HG03196 (cell line): ENCODE data around the gene PPFIA1.

Experiments
- ATAC-seq: cut with Tn5 transposase; IDR thresholded peaks from one replicate; pipeline ENCODE4 v1.9.1; 2021; ENCODE audit not compliant: unreplicated experiment

PPFIA1 gene

GRCh38 chr11:70296681-70297080 is 26.2 kb downstream of the PPFIA1 start:
- ATAC-seq, result no peak

GRCh38 chr11:70297341-70297740 is 26.9 kb downstream of the PPFIA1 start:
- no peak for ATAC-seq

- ATAC-seq, result no peak
Measured at GRCh38 chr11:70298243-70298915, 27.9 kb downstream of the PPFIA1 start.

DNA sequence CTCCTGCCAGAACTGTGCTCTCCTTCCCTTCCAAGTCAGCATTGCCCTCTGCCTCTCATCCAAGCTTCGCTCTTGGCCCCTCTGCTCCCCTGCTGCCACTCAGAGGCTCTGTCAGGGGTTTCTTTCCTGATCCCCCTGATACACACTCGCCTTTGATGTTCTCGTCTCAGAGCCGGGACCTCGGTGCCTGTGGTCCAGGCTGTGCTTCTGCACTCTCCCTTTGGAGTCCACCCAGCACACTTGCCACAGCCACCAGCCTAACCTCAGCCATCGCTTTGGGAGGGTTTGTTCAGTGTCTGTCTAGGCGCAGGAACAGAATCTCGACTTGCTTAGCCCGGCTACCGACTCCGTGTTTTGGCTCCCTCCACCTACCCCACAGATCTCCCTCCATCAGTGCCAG is 29.1 kb downstream of the PPFIA1 start:
- no peak for ATAC-seq

- no peak for ATAC-seq
Measured at GRCh38 chr11:70301191-70301590, 30.7 kb downstream of the PPFIA1 start.

- ATAC-seq, result no peak
Measured at GRCh38 chr11:70301721-70302418, 31.4 kb downstream of the PPFIA1 start.

DNA sequence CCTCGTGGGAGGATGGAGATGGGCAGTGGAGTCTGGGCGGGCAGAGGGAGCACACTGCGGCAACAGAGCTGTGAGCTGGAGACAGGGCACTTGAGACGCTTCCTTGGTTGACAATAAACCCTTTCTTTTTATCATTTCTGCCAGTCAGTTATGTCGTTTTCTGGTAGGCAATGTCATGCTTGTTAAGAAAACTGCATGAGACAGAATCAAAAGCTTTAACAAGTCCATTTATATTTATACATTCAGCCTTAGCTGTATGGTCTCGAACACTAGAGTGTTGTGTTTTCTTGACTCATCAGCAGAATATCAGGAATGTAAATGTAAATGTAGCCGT is 31.9 kb downstream of the PPFIA1 start:
- ATAC-seq, result no peak

DNA sequence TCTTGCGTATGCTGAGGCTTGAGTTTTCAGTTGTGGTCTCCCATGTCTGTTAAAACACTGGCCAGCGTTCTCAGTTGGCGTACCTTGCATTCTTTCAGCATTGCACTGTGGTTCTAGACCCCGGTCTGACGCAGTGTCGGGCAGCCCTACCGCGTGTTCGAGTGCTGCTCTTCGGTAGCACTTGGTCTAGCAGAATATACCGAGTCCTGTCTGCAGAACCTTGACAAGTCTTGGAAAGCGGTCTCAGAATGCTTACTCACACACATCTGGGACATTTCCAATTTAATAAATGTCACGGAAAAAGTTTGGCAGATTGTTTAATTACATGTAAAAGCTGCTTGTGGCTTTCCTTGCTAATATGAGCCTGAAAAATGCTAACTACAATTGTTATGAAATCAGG is 32.6 kb downstream of the PPFIA1 start:
- no peak for ATAC-seq

DNA sequence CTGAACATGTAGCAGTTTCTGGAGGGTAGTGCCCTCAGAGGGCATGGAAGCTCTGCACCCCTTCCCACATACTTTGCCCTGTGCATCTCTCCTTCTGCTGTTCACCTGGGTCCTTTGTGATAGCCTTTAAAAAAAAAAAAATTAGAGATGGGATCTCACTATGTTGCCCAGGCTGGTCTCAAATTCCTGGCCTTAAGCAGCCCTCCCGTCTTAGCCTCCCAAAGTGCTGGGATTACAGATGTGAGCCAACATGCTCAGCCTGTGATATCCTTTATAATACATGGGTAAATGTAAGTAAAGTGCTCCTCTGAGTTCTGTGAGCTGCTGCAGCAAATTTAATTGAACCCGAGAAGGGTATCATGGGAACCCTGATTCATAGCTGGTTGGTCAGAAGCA is 33.7 kb downstream of the PPFIA1 start:
- no peak for ATAC-seq

- no peak for ATAC-seq
Measured at GRCh38 chr11:70305501-70305900, 35.0 kb downstream of the PPFIA1 start.

- ATAC-seq, result no peak
Measured at GRCh38 chr11:70306586-70307033, 36.1 kb downstream of the PPFIA1 start.

DNA sequence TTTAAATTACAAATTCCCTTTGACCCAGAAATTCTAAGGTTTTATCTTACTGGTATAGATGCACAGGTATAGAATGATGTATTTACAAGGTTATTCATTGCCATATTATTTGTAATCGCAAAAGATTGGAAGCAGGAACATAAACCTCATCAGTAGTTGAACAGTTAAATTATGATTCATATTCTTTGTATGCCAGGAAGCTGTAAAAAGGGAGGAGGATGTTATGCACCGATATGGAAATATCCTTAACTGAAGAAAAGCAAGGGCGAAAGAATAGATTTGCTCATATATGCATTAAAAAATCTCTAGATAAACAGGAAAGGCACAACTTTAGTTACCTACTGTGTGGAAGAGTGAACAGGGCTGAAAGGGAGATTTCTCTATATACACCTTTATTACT is 36.7 kb downstream of the PPFIA1 start:
- ATAC-seq, result no peak

- ATAC-seq, result no peak
Measured at GRCh38 chr11:70311616-70312015, 41.1 kb downstream of the PPFIA1 start.

DNA sequence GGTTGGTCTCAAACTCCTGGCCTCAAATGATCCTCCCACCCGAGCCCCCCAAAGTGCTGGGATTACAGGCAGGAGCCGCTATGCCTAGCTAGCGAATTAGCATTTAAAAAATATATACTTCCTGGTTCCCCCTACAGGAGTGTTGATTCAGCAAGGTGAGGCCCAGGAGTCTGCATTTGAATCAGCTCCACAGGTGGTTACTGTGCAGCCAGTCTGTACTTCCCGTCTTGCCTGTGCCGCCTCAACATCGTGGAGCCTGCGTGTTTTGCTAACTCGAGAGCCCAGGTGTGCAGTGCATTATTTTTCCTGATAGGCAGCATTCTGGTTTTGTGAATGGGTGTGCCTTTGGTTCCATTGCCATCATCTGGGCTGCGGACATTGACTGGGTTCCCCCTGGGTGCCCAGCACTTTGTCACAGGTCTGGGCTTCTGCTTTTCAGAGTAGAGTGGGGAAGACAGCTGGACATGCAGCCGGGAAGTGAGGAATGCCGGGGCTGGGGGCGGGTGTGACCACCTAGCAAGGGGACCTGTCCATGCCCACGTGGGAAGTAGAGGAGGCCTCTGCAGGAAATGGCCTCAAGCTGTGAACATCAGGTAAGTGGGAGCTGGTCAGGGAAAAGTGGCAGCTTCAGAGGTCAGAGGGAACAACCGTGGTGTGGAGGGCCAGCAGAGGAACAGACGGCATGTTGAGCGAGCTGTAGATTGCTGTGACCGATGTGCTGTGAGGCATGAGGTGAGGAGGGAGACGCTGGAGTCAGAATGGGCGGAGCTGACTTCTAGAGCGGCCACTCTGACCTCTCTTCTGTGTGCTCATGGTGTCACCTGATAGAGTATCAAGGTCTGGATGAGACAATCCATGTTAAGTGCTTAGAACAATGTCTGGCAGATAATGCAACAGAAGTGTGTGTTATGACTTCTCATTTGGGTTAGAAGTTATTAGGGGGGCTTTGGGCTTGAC is 42.2 kb downstream of the PPFIA1 start:
- ATAC-seq, result no peak

DNA sequence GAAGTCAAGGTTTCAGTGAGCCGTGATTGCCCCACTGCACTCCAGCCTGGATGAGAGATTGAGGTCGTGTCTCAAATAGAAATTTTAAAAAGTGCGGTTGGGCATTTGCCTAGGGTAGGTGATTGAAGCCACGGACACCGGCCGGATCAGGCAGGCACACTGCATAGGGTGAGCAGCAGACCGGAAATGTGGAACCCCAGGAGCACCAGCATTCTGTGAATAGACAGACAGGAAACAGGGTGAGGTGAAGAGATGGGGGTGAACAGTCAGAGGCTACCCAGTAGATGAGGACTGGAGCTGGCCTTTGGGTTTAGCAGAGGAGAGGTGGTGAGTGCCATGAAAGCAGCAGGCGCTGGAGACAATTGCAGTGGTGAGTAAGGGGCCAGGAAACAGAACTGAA is 43.5 kb downstream of the PPFIA1 start:
- no peak for ATAC-seq

- no peak for ATAC-seq
Measured at GRCh38 chr11:70314730-70315129, 44.2 kb downstream of the PPFIA1 start.

GRCh38 chr11:70315716-70316115 is 45.2 kb downstream of the PPFIA1 start:
- no peak for ATAC-seq

DNA sequence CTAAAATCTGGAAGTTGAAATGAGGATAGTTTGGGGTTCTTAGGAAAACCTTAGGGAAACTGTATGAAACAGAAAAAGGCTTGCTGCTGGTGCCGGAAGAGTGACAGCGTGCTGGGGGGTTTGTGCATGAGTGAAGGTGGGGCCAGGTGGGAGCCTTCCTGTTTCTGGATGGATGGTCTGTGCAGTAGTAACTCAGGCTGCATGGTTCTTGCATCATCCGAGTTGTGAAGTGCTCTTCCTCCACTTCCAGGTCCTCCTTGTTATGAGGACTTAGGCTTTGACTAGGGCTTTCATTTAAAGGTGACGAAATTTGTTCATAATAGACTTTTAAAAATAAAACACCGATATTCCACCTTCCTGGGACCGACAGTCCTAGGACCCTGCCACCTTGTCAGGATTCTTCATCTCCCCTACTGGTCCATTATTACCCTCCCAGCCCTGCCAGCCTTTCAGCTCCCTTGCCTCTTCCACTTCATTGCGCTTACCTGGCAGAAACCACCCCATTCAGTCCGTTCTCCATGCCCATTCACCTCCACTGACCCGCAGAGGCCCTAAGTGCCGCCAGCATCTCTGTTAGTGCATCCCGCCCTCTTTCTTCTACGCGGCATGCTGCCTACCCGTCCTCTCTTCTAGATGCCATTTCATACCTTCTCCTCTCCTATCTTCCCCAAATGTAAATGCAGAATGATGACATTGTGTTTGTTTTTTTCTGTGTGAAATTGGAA is 47.3 kb downstream of the PPFIA1 start:
- no peak for ATAC-seq

DNA sequence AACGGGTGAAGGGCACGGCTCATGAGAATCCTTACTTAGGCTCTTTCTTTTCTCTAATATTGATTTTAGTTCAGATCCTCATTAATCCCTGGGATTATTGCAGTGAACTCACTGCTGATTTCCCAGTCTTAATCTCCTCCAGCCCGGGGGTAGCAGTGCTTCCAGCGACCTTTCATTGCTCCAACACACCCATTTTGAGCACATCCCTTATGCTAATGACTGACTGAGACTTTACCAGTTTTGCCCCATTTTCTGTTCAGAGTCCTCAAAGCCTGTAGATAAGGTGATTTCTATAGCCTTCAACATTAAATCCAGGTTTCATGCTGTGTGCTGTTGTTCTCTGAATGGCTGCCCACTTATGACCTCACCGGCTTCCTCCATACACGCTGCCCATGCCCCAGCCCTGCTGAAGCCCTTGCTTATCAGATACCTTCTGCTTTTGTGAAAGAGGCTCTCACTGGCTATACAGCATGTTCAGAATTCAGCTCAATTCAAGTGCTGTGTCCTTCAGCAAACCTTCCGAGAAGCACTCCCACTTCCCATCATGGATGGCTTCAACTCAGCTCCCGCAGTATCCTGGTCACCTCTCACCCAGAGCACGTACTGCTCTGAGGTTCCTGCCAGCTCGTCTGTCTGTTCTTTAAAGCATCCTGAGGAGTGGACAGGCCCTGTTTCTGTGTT is 49.0 kb downstream of the PPFIA1 start:
- ATAC-seq, result no peak

DNA sequence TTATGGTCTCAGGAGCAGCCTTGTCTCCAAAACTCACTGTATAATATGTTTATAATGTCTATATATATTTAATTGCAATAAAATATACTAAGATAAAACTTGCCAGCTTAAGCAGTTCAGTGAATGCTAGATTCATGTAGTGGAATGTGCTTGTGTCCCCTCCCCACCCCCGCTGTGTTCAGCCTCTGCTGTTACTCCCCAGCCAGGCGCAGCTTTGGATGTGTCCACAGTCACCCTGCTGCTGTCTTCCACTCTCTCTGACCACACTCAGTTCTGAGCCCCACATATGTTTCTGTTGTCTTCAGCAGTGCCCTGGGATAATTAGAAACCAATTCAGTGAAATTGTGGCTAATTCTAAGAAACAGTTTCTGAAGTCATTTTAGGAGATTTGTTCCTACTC is 52.2 kb downstream of the PPFIA1 start:
- ATAC-seq, result no peak

GRCh38 chr11:70323806-70324205 is 53.3 kb downstream of the PPFIA1 start:
- no peak for ATAC-seq
